Fibroblast of mammary gland (primary cell): ENCODE data around the gene SPATA6L.

Experiments used
- DNase-seq: peaks from one replicate; pipeline ENCODE4 v3.0.0-alpha.2; 2010; ENCODE audit warnings: low read depth
- H3K4me3 ChIP-seq: 2 replicates; pipeline ENCODE4 v1.5.1; 2011; ENCODE audit warnings: low read depth, mild to moderate bottlenecking, low read length, moderate library complexity; ENCODE audit not compliant: control insufficient read depth
- CTCF ChIP-seq: conservative IDR thresholded peaks from 2 replicates; pipeline ENCODE4 v1.5.1; 2011; ENCODE audit warnings: low read depth, low read length, inconsistent platforms; ENCODE audit not compliant: control insufficient read depth, insufficient read depth

SPATA6L gene

DNA sequence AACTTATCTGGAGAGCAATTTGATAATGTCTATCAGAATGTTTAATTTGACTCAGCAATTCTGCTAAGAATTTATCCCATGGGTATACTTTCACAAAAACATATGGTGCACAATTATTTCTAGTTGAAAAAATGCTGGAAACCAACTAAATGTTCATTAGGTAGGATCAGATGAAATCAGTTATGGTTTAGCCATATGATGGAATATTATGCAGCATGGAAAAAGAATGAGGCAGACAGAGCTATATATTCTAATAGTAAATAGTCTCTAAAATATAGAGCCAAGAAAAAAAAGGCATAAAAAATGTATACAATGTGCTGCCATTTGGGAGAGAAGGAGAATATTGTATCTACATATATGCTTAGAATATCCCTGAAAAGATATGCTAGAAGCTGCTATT lies 3.6 kb upstream of the SPATA6L start:
- no peak for DNase-seq
- H3K4me3 ChIP-seq = no peak overlapping the region
- TF ChIP-seq CTCF = no peak

DNA sequence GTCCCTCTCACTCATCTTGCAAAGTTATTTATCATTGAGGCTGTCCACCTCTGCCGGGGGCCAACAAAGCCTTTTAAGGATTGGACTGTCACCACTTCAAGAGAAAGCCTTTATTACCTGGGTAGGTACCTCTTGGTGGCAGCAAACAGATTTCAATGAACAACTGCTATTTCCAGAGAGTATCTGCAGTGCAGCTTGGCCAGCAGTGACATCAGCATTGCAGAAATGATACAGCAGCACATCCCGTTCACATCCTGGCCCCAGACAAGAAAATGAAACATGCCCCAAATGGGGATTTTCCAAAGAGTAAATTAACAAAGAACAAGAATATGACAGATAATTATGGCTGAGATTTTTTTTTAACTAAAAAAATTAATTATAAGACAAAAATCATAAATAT lies 2.3 kb upstream of the SPATA6L start:
- DNase-seq = no peak
- no peak for TF ChIP-seq CTCF
- no peak overlapping the region for H3K4me3 ChIP-seq

- DNase-seq = no peak
- TF ChIP-seq CTCF = no peak
Measured at GRCh38 chr9:4667681-4668080, 1.4 kb upstream of the SPATA6L start.

GRCh38 chr9:4665357-4665756 lies 923 bp downstream of the SPATA6L start:
- DNase-seq = peak; percentile 82
- TF ChIP-seq CTCF = no peak
- no peak overlapping the region for H3K4me3 ChIP-seq

More at GRCh38 chr9:4667681-4668080, 1.4 kb upstream of the SPATA6L start:
- no peak overlapping the region for H3K4me3 ChIP-seq

DNA sequence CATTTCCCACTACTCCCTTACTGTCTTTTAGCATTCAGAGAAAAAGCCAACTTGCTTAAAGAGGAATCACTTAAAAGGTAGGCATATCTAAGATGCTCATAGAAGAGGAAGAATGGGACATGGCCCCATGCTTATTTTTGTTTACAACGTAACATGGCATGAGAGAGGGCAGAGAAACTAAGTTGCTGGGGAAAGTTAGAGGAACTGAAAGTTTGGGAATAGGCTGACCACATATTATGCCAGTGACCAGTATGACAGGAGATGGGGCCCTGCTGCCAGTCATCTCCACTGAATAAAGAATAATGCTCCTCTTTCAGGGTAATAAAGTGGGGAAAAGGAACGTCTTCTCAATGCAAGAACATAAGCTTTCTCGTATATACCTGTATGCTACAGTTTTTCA lies 2.3 kb downstream of the SPATA6L start:
- DNase-seq = no peak
- no peak overlapping the region for H3K4me3 ChIP-seq
- TF ChIP-seq CTCF = no peak

- no peak for TF ChIP-seq CTCF
- no peak for DNase-seq
- peak overlapping the region; percentile 66 for H3K4me3 ChIP-seq
Measured at GRCh38 chr9:4662989-4663792, 3.1 kb downstream of the SPATA6L start.
